KMS-11 (cell line): ENCODE measurements around the gene RGS11.

Source experiments
- H2AFZ ChIP-seq: fragments of 200-600 bp; sonication (generic); 2 replicates; pipeline ENCODE4 v1.6.1; 2016; ENCODE audit warnings: antibody characterized with exemption, mixed run types, low read depth
- H3K27ac ChIP-seq: fragments of 200-600 bp; sonication (generic); 2 replicates; pipeline ENCODE4 v1.6.1; 2016; ENCODE audit warnings: mild to moderate bottlenecking, mixed run types
- H3K27me3 ChIP-seq: fragments of 200-600 bp; sonication (generic); 2 replicates; pipeline ENCODE4 v1.6.1; 2017; ENCODE audit warnings: mild to moderate bottlenecking, low read depth, mixed run types, moderate library complexity; ENCODE audit not compliant: insufficient read depth
- H3K36me3 ChIP-seq: fragments of 200-600 bp; sonication (generic); 2 replicates; pipeline ENCODE4 v1.6.1; 2017; ENCODE audit warnings: mild to moderate bottlenecking, mixed run types; ENCODE audit not compliant: insufficient read depth
- H3K4me1 ChIP-seq: fragments of 200-600 bp; sonication (generic); 2 replicates; pipeline ENCODE4 v1.6.1; 2016; ENCODE audit warnings: mild to moderate bottlenecking, low read depth, mixed run types; ENCODE audit not compliant: poor library complexity, severe bottlenecking
- H3K4me2 ChIP-seq: fragments of 200-600 bp; sonication (generic); 2 replicates; pipeline ENCODE4 v1.7.0; 2016; ENCODE audit warnings: mild to moderate bottlenecking, mixed run types
- H3K4me3 ChIP-seq: fragments of 200-600 bp; sonication (generic); IDR thresholded peaks from 2 replicates; pipeline ENCODE4 v1.6.1; 2017; ENCODE audit warnings: low read depth, low read length, mixed read lengths; ENCODE audit not compliant: insufficient read depth
- H3K79me2 ChIP-seq: fragments of 200-600 bp; sonication (generic); 2 replicates; pipeline ENCODE4 v1.6.1; 2016; ENCODE audit warnings: low read depth, mixed run types; ENCODE audit not compliant: insufficient read depth
- H3K9ac ChIP-seq: fragments of 200-600 bp; sonication (generic); 2 replicates; pipeline ENCODE4 v1.6.1; 2016; ENCODE audit warnings: mild to moderate bottlenecking, mixed run types
- H4K20me1 ChIP-seq: fragments of 200-600 bp; sonication (generic); 2 replicates; pipeline ENCODE4 v1.6.1; 2016; ENCODE audit warnings: mild to moderate bottlenecking, mixed run types; ENCODE audit not compliant: insufficient read depth
- CTCF ChIP-seq: fragments of 200-600 bp; sonication (generic); conservative IDR thresholded peaks from 2 replicates; pipeline ENCODE4 v1.6.1; 2017; ENCODE audit warnings: low read depth, mild to moderate bottlenecking, antibody characterized with exemption, low read length, moderate library complexity, mixed read lengths

The RGS11 gene

GRCh38 chr16:287298-287811 lies 11.6 kb upstream of the RGS11 start:
- Histone ChIP-seq H3K4me1 (no peaks in the 10 kb centered on the region), H3K4me2 (no peak overlapping the region), H3K36me3 (no peaks in the 10 kb centered on the region; the same call in 1 of the 2 replicates), H3K27me3 (peaks cover 2% of the 10 kb centered on the region; the same call in 1 of the 2 replicates), H3K4me3 (no peak overlapping the region), H3K27ac (no peak overlapping the region), H3K79me2 (no peaks in the 10 kb centered on the region), H3K9ac (no peak overlapping the region), H2AFZ (no peak overlapping the region), H4K20me1 (no peaks in the 10 kb centered on the region)
- peak; percentile 24; the same call in 1 of the 2 replicates for TF ChIP-seq CTCF

DNA sequence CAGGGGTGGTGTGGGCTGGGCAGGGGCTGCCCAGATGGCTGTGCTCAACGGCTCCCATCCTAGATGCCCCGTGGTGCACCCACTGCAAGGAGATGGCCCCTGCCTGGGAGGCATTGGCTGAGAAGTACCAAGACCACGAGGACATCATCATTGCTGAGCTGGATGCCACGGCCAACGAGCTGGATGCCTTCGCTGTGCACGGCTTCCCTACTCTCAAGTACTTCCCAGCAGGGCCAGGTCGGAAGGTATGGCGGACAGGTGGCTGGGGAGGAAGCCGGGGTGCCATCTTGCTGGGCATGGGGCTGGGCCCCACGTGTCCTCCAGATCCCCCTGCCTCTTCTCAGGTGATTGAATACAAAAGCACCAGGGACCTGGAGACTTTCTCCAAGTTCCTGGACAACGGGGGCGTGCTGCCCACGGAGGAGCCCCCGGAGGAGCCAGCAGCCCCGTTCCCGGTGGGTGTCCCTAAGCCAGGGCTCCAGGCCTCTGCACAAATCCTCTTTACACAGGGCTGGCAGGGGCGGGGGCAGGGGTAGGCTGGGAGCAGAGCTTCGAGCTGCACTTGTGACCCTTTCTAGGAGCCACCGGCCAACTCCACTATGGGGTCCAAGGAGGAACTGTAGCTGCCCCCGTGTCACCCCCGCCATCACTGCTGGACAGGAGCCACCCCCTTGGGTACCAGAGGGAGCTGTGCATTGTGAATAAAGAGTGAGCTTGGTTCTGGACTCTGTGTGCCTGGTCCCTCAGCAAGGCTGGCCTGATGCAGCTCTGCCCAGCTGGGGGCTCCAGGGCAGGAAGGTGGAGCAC lies 10.9 kb upstream of the RGS11 start:
- Histone ChIP-seq H3K27me3 (peaks cover 8% of the 10 kb centered on the region; the same call in 1 of the 2 replicates), H3K4me2 (no peak overlapping the region), H2AFZ (no peak overlapping the region), H4K20me1 (no peaks in the 10 kb centered on the region), H3K79me2 (no peaks in the 10 kb centered on the region), H3K9ac (no peak overlapping the region), H3K36me3 (no peaks in the 10 kb centered on the region; the same call in 1 of the 2 replicates), H3K4me3 (no peak overlapping the region), H3K27ac (no peak overlapping the region), H3K4me1 (no peaks in the 10 kb centered on the region)
- no peak for TF ChIP-seq CTCF

DNA sequence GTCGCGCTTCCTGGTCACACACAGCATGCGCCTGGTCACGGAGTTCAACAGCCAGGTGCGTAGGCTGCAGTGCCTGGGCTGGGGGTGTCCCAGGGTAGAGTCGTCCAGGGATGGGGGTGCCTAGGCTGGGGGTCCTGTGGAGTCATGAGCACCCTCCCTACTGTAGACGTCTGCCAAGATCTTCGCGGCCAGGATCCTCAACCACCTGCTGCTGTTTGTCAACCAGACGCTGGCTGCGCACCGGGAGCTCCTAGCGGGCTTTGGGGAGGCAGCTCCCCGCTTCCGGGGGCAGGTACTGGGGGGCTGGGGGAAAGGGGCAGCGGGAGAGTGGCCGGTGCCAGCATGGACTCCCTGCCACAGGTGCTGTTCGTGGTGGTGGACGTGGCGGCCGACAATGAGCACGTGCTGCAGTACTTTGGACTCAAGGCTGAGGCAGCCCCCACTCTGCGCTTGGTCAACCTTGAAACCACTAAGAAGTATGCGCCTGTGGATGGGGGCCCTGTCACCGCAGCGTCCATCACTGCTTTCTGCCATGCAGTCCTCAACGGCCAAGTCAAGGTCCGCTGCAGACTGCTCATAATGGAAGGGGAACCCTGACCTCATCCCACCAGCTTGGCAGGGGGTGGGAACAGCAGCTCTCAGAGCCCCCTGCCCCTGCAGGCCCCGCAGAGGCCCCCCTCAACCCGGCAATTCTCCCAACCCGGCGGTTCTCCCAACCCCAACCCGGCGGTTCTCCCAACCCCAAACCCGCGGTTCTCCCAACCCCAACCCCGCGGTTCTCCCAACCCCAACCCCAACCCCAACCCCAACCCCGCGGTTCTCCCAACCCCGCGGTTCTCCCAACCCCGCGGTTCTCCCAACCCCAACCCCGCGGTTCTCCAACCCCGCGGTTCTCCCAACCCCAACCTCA lies 9.7 kb upstream of the RGS11 start:
- Histone ChIP-seq H2AFZ (no peak overlapping the region), H3K36me3 (no peaks in the 10 kb centered on the region; the same call in 1 of the 2 replicates), H3K27me3 (peaks cover 15% of the 10 kb centered on the region; the same call in 1 of the 2 replicates), H3K4me2 (no peak overlapping the region), H3K9ac (no peak overlapping the region), H3K79me2 (no peaks in the 10 kb centered on the region), H4K20me1 (no peaks in the 10 kb centered on the region), H3K27ac (no peak overlapping the region), H3K4me1 (no peaks in the 10 kb centered on the region), H3K4me3 (no peak overlapping the region)
- TF ChIP-seq CTCF, result no peak
